Astrocyte (in vitro differentiated cells and primary cell): ENCODE measurements around the gene MOSPD3. TPM values are rescaled to one million over a fixed set of nuclear protein-coding genes. Genes with fewer than 3 reads are reported as not detected.
"Not testable (repeated sequence)": the region's sequence is repeated elsewhere in the genome, so short reads cannot be mapped to it uniquely, and the experiment has no call there.

ENCODE experiments used
- DNase-seq: peaks from one replicate; pipeline ENCODE4 v3.0.0-alpha.2; 2010; ENCODE audit warnings: low read depth
- FAIRE-seq: peaks from 2 replicates; lab custom pipeline; 2011; peaks lifted over from hg19 to GRCh38; lab: Jason Lieb, UNC
- H2AFZ ChIP-seq: 2 replicates; pipeline ENCODE4 v1.6.0; 2012; ENCODE audit warnings: low read depth, low read length, inconsistent platforms
- H3K27ac ChIP-seq: 2 replicates; pipeline ENCODE4 v1.5.1; 2011; ENCODE audit warnings: low read depth, low read length, inconsistent platforms
- H3K27me3 ChIP-seq: 2 replicates; pipeline ENCODE4 v1.6.0; 2011; ENCODE audit warnings: low read length, inconsistent platforms; ENCODE audit not compliant: insufficient read depth
- H3K36me3 ChIP-seq: 2 replicates; pipeline ENCODE4 v1.5.1; 2011; ENCODE audit warnings: low read length, inconsistent platforms; ENCODE audit not compliant: insufficient read depth
- H3K4me1 ChIP-seq: 2 replicates; pipeline ENCODE4 v1.5.1; 2011; ENCODE audit warnings: low read length, inconsistent platforms; ENCODE audit not compliant: insufficient read depth
- H3K4me2 ChIP-seq: 2 replicates; pipeline ENCODE4 v1.6.0; 2012; ENCODE audit warnings: low read length, inconsistent platforms
- H3K4me3 ChIP-seq: 2 replicates; pipeline ENCODE4 v1.5.1; 2011; ENCODE audit warnings: low read depth, mild to moderate bottlenecking, low read length, inconsistent platforms; ENCODE audit not compliant: insufficient read depth
- H3K79me2 ChIP-seq: 2 replicates; pipeline ENCODE4 v1.6.0; 2012; ENCODE audit warnings: mild to moderate bottlenecking, low read length, inconsistent platforms; ENCODE audit not compliant: insufficient read depth
- H3K9ac ChIP-seq: 2 replicates; pipeline ENCODE4 v1.6.0; 2012; ENCODE audit warnings: mild to moderate bottlenecking, low read length, inconsistent platforms
- H3K9me3 ChIP-seq: 2 replicates; pipeline ENCODE4 v1.5.1; 2012; ENCODE audit warnings: low read depth, mild to moderate bottlenecking, low read length, inconsistent platforms; ENCODE audit not compliant: insufficient read depth
- H4K20me1 ChIP-seq: 2 replicates; pipeline ENCODE4 v1.6.0; 2012; ENCODE audit warnings: low read length, inconsistent platforms; ENCODE audit not compliant: insufficient read depth
- H3K27ac Mint-ChIP-seq: one replicate; pipeline ENCODE4 v1.8.0; 2021; ENCODE audit warnings: mild to moderate bottlenecking, mixed read lengths; ENCODE audit not compliant: unreplicated experiment
- H3K27me3 Mint-ChIP-seq: one replicate; pipeline ENCODE4 v1.8.0; 2021; ENCODE audit warnings: low read depth, mixed read lengths; ENCODE audit not compliant: unreplicated experiment
- H3K36me3 Mint-ChIP-seq: one replicate; pipeline ENCODE4 v1.8.0; 2021; ENCODE audit warnings: low read depth, mixed read lengths; ENCODE audit not compliant: unreplicated experiment
- H3K4me1 Mint-ChIP-seq: one replicate; pipeline ENCODE4 v1.8.0; 2021; ENCODE audit warnings: low read depth, mixed read lengths; ENCODE audit not compliant: unreplicated experiment
- H3K4me3 Mint-ChIP-seq: one replicate; pipeline ENCODE4 v1.8.0; 2021; ENCODE audit warnings: mild to moderate bottlenecking, moderate library complexity, mixed read lengths; ENCODE audit not compliant: unreplicated experiment
- H3K9me3 Mint-ChIP-seq: one replicate; pipeline ENCODE4 v1.8.0; 2021; ENCODE audit warnings: mild to moderate bottlenecking, mixed read lengths; ENCODE audit not compliant: unreplicated experiment
- EZH2 ChIP-seq: IDR thresholded peaks from 2 replicates; pipeline ENCODE4 v1.6.1; 2012; ENCODE audit warnings: mild to moderate bottlenecking, low read length, inconsistent platforms; ENCODE audit not compliant: insufficient read depth
- total RNA-seq: library from RNA; stranded (reverse); gene quantifications from 2 replicates; pipeline ENCODE4 v1.2.1, GENCODE V29; 2021
- TF ChIP-seq, protein P1 (sequence below): IDR thresholded peaks from 2 replicates; pipeline ENCODE4 v1.5.1; 2011; ENCODE audit warnings: low read depth, mild to moderate bottlenecking, inconsistent platforms, low read length, moderate library complexity; ENCODE audit not compliant: insufficient read depth

The MOSPD3 gene
- total RNA-seq, 1 donor from 2014 or later: 18.8 TPM

DNA sequence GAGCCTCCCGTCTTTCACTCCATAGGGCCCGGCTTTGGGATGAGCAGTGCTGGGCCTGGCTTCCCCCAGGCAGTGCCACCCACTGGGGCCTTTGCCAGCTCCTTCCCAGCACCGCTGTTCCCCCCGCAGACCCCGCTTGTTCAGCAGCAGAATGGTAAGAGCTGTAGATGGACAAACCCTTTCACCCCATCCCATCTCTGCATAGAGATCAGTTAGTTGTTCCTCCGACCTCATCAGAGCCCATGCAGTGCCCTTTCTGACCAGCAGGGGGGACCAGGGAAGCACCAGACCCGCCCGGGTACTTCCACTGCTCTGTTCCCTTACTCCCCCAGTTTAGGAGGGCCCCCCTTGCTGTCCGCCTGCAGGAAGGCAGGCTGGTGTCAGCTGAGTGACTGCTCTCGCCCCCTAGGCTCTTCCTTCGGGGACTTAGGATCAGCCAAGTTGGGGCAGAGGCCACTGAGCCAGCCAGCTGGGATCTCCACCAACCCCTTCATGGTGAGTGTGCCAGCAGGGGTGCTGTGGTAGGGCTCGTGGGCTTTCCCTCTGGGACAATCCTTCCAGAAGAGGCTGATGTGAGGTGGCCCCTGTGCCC, 48.4 kb upstream of the MOSPD3 start:
- Histone ChIP-seq H4K20me1 (no peaks in the 10 kb centered on the region), H3K4me2 (no peak overlapping the region), H3K4me3 (no peak overlapping the region), H3K27me3 (no peaks in the 10 kb centered on the region), H3K9me3 (no peaks in the 10 kb centered on the region), H3K27ac (no peak overlapping the region), H2AFZ (no peak overlapping the region), H3K4me1 (peaks cover 5% of the 10 kb centered on the region), H3K9ac (no peak overlapping the region), H3K79me2 (no peaks in the 10 kb centered on the region), H3K36me3 (no peaks in the 10 kb centered on the region)
- FAIRE-seq (no peak), DNase-seq (no peak)
- Mint-ChIP-seq H3K36me3 (peaks cover 2% of the 10 kb centered on the region), H3K27me3 (peaks cover 2% of the 10 kb centered on the region), H3K27ac (no peak overlapping the region), H3K4me3 (no peak overlapping the region), H3K4me1 (no peaks in the 10 kb centered on the region), H3K9me3 (no peaks in the 10 kb centered on the region)
- TF ChIP-seq, protein P1, sequence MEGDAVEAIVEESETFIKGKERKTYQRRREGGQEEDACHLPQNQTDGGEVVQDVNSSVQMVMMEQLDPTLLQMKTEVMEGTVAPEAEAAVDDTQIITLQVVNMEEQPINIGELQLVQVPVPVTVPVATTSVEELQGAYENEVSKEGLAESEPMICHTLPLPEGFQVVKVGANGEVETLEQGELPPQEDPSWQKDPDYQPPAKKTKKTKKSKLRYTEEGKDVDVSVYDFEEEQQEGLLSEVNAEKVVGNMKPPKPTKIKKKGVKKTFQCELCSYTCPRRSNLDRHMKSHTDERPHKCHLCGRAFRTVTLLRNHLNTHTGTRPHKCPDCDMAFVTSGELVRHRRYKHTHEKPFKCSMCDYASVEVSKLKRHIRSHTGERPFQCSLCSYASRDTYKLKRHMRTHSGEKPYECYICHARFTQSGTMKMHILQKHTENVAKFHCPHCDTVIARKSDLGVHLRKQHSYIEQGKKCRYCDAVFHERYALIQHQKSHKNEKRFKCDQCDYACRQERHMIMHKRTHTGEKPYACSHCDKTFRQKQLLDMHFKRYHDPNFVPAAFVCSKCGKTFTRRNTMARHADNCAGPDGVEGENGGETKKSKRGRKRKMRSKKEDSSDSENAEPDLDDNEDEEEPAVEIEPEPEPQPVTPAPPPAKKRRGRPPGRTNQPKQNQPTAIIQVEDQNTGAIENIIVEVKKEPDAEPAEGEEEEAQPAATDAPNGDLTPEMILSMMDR: peak; percentile 84
- no peak for TF ChIP-seq EZH2

DNA sequence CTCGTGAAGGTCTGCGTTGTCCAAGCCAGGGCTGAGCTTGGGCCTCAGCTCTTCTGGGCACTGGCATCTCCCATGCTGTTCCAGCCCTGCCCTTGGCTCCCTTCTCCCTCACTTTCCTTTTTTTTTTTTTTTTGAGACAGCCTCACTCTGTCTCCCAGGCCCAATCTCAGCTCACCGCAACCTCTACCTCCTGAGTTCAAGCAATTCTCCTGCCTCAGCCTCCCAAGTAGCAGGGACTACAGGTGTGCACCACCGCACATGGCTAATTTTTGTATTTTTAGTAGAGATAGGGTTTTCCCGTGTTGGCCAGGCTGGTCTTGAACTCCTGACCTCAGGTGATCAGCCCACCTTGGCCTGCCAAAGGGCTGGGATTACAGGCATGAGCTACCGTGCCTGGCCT, 47.9 kb upstream of the MOSPD3 start:
- DNase-seq, H3K4me3 ChIP-seq, H3K4me1 Mint-ChIP-seq, H3K36me3 Mint-ChIP-seq, H3K27me3 Mint-ChIP-seq, H3K27me3 ChIP-seq, H3K9me3 ChIP-seq, H3K9me3 Mint-ChIP-seq, H3K27ac Mint-ChIP-seq, H2AFZ ChIP-seq, H4K20me1 ChIP-seq, H3K36me3 ChIP-seq, H3K4me1 ChIP-seq, H3K27ac ChIP-seq, FAIRE-seq, H3K4me2 ChIP-seq, H3K79me2 ChIP-seq, H3K9ac ChIP-seq, H3K4me3 Mint-ChIP-seq: not testable (repeated sequence)

DNA sequence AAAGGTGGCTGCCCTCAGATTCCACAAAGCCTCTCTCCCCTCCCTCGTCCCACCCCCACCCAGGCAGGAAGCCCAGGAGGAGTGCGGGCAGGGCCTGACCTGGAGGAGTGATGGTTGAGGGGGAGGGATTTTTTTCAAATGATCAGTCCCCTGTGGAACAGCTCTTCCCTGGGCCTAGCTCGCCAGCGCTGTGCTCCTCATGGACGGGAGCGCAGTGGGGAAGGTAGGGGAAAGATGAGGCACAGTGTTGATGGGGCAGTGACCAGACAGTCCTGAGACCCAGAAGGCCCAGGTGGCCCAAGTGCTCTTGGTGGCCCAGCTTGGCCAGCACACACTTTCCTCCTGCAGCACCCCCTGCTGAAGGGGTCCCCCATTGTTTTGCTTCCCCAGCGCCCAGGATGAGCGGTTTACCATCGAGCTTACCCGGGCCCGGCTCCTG, 47.2 kb upstream of the MOSPD3 start:
- Mint-ChIP-seq H3K9me3 (no peaks in the 10 kb centered on the region), H3K4me3 (no peak overlapping the region), H3K27ac (no peak overlapping the region), H3K4me1 (no peaks in the 10 kb centered on the region), H3K27me3 (peaks cover 3% of the 10 kb centered on the region), H3K36me3 (peaks cover 2% of the 10 kb centered on the region)
- TF ChIP-seq, protein P1: no peak
- TF ChIP-seq EZH2: no peak
- Histone ChIP-seq H4K20me1 (no peaks in the 10 kb centered on the region), H3K9me3 (no peaks in the 10 kb centered on the region), H3K27me3 (no peaks in the 10 kb centered on the region), H3K4me2 (no peak overlapping the region), H3K27ac (no peak overlapping the region), H3K4me1 (peaks cover 12% of the 10 kb centered on the region), H3K79me2 (no peaks in the 10 kb centered on the region), H3K36me3 (no peaks in the 10 kb centered on the region), H2AFZ (no peak overlapping the region), H3K4me3 (no peak overlapping the region), H3K9ac (no peak overlapping the region)
- FAIRE-seq (no peak), DNase-seq (no peak)
